ENCODE data around the gene ANKMY1. TPM values are rescaled to one million over a fixed set of nuclear protein-coding genes. Genes with fewer than 3 reads are reported as not detected.

The ANKMY1 gene
- total RNA-seq, 4 donors from 2014 or later = 8.2 to 23.8 (median 17.1) TPM

- no peak overlapping the region for H3K27ac ChIP-seq
- no peaks in the 10 kb centered on the region for H3K9me3 ChIP-seq
- peaks cover 13 to 100% (median 13%) of the 10 kb centered on the region in 3 donors for H3K36me3 ChIP-seq
- intact Hi-C loops (cut with DNase I) = no loop called here
- TF ChIP-seq, protein P1, sequence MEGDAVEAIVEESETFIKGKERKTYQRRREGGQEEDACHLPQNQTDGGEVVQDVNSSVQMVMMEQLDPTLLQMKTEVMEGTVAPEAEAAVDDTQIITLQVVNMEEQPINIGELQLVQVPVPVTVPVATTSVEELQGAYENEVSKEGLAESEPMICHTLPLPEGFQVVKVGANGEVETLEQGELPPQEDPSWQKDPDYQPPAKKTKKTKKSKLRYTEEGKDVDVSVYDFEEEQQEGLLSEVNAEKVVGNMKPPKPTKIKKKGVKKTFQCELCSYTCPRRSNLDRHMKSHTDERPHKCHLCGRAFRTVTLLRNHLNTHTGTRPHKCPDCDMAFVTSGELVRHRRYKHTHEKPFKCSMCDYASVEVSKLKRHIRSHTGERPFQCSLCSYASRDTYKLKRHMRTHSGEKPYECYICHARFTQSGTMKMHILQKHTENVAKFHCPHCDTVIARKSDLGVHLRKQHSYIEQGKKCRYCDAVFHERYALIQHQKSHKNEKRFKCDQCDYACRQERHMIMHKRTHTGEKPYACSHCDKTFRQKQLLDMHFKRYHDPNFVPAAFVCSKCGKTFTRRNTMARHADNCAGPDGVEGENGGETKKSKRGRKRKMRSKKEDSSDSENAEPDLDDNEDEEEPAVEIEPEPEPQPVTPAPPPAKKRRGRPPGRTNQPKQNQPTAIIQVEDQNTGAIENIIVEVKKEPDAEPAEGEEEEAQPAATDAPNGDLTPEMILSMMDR (IDR thresholded peaks at IDR 0.05) = no peak
- TF ChIP-seq POLR2A (IDR thresholded peaks at IDR 0.05) = no peak
- WGBS, 2 donors = 95% methylated on average over 8 of the region's 34 CpGs; no CpG with 5 or more reads in 1 of the 2 donors
- no peaks in the 10 kb centered on the region for H3K27me3 ChIP-seq
- DNase-seq = no peak
- H3K4me1 ChIP-seq = peaks cover 0 to 31% (median 6%) of the 10 kb centered on the region in 3 donors
- no peak overlapping the region for H3K4me3 ChIP-seq
Observed at GRCh38 chr2:240594511-240595380, 37.0 kb upstream of the ANKMY1 start.

DNA sequence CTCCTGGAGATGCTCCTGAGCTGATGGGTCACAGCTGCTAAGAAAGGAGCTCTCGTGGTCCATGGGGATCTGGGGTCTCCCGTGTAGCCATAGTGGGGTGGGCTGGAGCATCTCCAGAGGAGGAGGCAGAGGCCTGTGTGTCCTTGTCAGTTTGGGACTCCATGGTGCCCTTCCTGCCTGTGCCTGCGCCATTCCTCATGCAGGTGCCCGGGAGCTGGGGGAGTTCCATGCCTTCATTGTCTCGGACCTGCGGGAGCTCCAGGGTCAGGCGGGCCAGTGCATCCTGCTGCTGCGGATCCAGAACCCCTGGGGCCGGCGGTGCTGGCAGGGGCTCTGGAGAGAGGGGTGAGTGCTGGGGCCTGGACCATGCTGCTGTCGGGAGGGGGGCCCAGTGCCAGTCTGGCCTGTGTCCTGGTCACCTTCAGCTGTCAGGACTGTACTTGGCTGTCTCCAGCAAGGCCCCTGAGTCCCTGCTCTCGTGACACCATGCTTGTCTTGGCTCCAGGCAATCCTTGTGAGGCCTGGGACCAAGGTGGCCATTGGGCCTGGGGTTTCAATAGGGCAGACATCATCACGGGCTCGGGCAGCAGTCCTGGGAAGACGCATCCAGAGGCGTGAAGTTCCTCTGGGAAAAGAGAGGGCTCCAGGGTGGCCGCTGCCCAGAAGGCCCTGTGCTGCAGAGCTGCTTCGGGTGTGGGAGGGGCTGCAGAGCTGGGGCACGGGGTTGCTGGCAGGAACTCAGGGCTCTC is 36.1 kb upstream of the ANKMY1 start:
- 80 to 86% methylated on average over 3 to 7 of the region's 19 CpGs for WGBS, 2 donors
- H3K36me3 ChIP-seq = peaks cover 12 to 99% (median 13%) of the 10 kb centered on the region in 3 donors
- H3K4me3 ChIP-seq = no peak overlapping the region
- H3K27ac ChIP-seq = no peak overlapping the region
- intact Hi-C loops (cut with DNase I) = no loop called here
- no peak for DNase-seq
- H3K27me3 ChIP-seq = no peaks in the 10 kb centered on the region
- H3K9me3 ChIP-seq = no peaks in the 10 kb centered on the region
- TF ChIP-seq, protein P1 (IDR thresholded peaks at IDR 0.05) = no peak
- H3K4me1 ChIP-seq = peaks cover 0 to 40% (median 6%) of the 10 kb centered on the region in 3 donors

DNA sequence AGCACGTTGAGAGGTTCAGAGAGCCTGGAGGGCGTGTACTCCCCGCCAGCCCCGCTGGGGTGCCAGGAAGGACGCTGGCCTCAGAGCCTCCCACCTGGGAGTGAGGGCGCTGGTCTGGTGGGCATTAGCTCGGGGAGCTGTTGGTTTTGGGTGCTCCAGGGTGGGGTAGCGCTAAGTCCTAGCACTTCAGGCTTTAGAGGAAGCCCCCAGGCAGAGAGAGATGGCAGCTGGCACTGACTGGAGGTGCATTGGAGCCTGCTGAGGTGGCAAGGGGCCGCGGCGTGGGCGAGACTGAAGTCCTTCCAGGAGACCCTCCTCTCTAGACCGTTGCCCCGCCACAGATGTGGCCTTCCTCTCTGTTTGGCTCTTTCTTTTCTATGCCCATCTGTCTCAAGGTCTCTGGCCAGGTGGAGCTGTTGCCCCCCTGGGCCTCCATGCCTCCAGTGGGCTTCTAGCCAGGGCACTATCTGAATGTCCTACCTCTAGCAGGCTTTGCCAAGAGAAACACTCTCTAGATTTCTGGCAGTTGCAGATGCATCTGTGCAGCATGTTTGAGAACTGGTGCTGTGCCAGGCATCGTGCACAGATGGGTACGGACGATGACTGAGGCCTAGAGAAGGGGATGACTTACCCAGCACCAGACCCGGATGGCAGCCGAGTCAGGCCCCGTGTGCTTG is 35.4 kb upstream of the ANKMY1 start:
- TF ChIP-seq, protein P1 (IDR thresholded peaks at IDR 0.05) = no peak
- TF ChIP-seq POLR2A (IDR thresholded peaks at IDR 0.05) = no peak
- Histone ChIP-seq H3K4me1 (peaks cover 5 to 47% (median 10%) of the 10 kb centered on the region in 3 donors), H3K9me3 (no peaks in the 10 kb centered on the region), H3K4me3 (no peak overlapping the region), H3K36me3 (peaks cover 5 to 92% (median 10%) of the 10 kb centered on the region in 3 donors), H3K27me3 (no peaks in the 10 kb centered on the region), H3K27ac (no peak overlapping the region)
- DNase-seq = no peak
- intact Hi-C loops (cut with DNase I) = no loop called here
- WGBS, 2 donors = 90 to 93% methylated on average over 6 to 11 of the region's 20 CpGs

DNA sequence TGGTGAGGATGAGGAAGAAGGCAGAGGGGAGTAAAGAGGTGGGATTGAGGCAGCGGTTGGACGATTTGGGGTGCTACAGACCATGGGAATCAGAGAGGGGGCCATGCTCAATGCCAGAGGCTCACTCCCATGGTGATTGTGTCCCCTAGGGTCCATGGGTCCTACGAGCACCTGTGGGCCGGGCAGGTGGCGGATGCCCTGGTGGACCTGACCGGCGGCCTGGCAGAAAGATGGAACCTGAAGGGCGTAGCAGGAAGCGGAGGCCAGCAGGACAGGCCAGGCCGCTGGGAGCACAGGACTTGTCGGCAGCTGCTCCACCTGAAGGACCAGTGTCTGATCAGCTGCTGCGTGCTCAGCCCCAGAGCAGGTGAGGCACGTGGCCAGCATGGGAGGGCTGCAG is 34.0 kb upstream of the ANKMY1 start:
- no peak for TF ChIP-seq POLR2A (IDR thresholded peaks at IDR 0.05)
- WGBS, 2 donors = 94 to 95% methylated on average over 10 to 11 of the region's 13 CpGs
- H3K36me3 ChIP-seq = peaks cover 0 to 78% (median 0%) of the 10 kb centered on the region in 3 donors
- no peaks in the 10 kb centered on the region for H3K9me3 ChIP-seq
- no peak overlapping the region for H3K27ac ChIP-seq
- H3K4me1 ChIP-seq = peaks cover 16 to 61% (median 20%) of the 10 kb centered on the region in 3 donors
- H3K4me3 ChIP-seq = no peak overlapping the region
- DNase-seq = no peak
- intact Hi-C loops (cut with DNase I) = no loop called here
- H3K27me3 ChIP-seq = no peaks in the 10 kb centered on the region

GRCh38 chr2:240591226-240591625 is 33.4 kb upstream of the ANKMY1 start:
- Histone ChIP-seq H3K4me3 (no peak overlapping the region), H3K27me3 (no peaks in the 10 kb centered on the region), H3K36me3 (peaks cover 0 to 72% (median 0%) of the 10 kb centered on the region in 3 donors), H3K27ac (no peak overlapping the region), H3K9me3 (no peaks in the 10 kb centered on the region), H3K4me1 (peaks cover 16 to 57% (median 20%) of the 10 kb centered on the region in 3 donors)
- no peak for DNase-seq
- TF ChIP-seq, protein P1 (IDR thresholded peaks at IDR 0.05) = no peak
- no peak for TF ChIP-seq POLR2A (IDR thresholded peaks at IDR 0.05)
- intact Hi-C loops (cut with DNase I) = no loop called here
- WGBS, 2 donors = 94 to 98% methylated on average over 2 to 6 of the region's 6 CpGs
